ENCODE measurements around the gene KRT79.

The KRT79 gene

DNA sequence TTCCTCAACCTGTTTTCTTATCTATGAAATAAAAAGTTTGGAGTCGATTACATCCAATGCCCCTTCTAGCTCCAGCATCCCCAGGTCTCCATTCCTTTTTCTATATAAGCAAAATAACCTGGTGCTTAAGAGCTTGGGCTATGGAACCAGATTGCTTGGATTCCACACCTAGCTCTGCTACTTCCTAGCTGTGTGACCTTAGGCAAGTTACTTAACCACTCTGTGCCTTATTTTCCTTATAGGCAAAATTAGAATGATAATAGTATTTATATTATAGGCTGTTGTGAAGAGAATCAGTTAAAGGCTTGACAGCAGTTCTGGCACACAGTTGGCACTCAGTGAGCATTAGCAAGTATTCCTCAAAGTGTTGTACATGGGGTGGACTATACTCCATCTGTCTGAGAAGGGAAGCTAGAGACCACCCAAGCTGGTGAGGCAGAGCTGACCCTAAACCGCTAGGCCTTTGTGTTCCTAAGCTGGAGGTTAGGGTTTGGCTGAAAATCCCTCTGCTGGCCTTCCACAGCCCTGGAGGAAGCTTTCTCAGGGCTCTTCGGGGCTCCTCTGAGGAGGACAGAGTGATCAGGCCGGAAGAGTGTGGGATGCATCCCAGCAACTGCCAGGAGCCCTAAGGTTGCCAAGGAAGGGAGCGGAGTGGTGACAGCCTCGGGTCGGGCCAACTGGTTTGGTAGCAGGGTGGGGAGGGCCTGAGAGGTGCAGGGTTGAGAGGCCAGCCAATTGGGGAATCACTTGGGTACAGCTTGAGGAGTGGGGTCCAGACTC is 14.2 kb downstream of the KRT79 start:
- DNase-seq (ENCODE audit: low read depth in 2 of 2) = no peak

- no peak for DNase-seq (ENCODE audit: low read depth in 2 of 2)
Observed at GRCh38 chr12:52818887-52819420, 15.2 kb downstream of the KRT79 start.

- DNase-seq (ENCODE audit: low read depth in 2 of 2) = no peak
Observed at GRCh38 chr12:52818388-52818787, 15.7 kb downstream of the KRT79 start.

DNA sequence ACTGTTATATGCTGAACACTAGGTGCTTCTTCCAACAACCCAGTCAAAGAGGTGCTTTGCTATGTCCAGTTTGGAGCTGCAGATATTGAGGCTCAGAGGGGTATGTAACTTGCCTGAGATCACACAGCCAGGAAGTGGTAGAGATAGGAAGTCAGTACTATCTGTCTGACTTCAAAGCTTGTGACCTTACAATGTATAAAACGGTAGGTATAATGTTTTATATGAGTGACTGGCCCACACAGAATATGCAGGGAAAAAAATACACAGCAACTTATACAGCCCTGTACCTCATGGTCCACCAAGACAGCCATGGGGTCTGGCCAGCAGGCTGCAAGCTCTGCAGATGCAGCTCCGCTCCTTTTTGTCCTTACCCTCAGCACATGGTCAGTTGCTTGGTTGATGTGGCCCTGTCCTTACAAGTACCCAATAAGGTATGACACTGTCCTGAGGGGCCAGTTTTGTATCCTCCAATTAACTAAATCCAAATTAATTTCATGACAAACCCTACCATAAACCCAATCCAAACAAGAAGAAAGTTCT is 16.3 kb downstream of the KRT79 start:
- DNase-seq (ENCODE audit: low read depth in 2 of 2) = no peak

GRCh38 chr12:52817003-52817698 is 17.0 kb downstream of the KRT79 start:
- no peak for DNase-seq (ENCODE audit: low read depth in 2 of 2)

DNA sequence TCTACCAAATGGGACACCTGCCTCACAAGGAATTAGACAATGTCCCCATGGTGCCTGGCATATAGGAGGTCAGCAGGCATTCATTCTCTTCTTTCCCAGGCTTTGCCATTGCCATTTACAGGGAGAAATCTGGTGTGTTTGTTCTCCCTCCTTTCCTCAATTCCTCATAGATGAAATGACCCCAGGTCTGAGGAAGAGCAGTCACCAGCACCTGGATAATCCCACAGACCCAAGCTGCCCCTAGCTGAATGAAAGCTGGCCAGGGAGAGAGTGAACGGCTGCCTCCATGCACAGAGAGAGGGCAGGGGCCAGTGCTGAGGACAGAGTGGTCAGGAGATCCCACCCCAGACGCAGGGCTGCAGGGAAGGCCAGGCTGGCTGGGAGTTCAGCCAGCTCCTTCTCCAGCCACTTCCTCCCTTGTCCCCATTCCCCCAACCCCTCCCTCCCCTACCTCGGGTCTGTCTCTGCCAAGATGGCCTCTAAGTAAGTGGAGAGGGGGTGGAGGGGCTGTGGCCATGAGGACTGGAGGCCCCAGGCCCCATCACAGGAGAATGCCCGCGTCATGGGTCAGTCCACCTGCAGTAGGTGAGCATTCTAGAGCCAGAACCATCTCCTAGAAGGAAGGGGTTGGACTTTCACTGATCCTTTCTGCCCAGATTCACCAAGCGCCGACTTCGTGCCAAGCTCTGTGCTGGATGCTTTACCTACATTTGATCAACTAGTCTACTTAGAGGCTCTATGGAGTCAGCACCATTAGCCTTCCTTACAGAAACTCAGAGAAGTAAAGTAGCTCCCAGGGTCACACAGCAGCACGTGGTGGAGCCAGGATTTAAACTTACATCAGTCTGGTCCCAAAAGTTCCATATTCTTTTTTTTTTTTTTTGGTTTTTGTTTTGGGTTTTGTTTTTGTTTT is 18.2 kb downstream of the KRT79 start:
- DNase-seq (ENCODE audit: low read depth in 2 of 2) = no peak

DNA sequence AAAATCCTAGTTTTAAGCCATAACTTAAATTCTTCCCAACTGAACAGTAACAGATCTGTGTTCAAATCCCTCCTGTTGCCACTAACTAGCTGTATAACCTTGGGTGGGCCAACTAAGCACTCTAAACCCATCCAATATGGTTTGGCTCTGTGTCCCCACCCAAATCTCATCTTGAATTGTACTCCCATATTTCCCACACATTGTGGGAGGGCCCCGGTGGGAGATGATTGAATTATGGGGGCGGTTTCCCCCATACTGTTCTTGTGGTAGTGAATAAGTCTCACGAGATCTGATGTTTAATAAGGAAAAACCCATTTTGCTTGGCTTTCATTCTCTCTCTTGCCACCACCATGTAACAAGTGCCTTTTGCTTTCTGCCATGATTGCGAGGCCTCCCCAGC is 18.9 kb downstream of the KRT79 start:
- DNase-seq (ENCODE audit: low read depth in 2 of 2) = no peak

DNA sequence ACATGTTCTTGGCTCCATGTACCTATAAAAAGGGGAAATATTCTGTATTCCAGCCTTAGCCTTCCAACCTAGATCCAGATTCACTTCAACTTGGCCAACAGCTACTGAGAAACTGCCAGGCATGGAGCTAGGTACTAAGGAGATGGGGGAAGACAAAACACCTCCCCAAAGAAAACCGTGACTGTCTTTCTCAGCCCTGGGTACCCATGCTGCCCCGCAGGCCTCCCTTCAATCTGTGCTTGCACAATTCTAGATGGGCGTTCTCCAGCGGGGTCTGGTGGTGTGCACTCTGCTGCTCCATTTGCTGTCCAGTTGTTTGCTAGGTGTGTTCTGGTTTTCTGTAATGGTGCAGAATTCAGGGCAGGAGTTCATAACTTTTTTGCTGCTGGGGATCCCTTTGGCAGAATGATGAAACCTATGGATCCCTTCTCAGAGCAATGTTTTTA is 19.4 kb downstream of the KRT79 start:
- DNase-seq (ENCODE audit: low read depth in 2 of 2) = no peak

DNA sequence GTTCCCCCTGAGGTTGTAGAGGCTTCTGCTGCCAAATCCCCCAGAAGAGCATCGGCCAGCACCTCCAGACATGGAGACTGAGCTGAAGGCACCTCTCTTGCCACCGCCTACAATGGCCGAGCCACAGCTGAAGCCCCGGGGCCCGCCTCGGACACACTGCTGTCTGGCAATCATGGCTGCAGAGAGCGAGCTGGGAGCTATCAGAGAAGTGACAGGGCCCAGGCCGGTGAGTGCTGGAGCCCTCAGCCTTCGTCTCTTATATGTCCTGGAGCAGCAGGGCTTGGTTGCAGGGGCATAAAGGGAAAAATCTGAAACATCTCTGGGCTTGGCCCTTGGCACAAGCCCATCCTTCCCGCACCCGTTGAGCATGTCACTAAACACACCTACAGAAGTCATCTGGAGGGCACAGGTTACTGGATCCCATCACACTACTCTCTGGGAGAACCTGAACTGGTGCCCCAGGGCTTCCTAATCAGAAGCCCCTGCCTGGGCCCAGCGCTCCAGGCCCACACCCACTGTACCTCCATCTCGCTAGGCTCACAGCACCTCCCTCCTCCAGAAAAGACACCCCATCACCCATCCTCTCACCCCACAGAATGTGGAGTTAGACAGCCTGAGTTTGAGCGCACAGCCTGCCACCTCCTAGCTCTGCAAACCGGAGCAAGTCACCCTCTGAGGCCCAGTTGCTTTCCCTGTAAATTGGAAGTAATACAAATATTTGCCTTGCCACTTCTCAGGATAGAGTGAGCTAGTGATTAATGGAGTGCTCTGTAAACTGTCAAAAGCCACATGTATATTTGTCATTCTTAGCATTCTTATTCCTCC is 20.0 kb downstream of the KRT79 start, which contains the start of gene KRT4:
KRT4 (minus strand) TSS at position 232 of the 825 bp plus-strand sequence; CDS start at position 174, 58 bp downstream.
- no peak for DNase-seq (ENCODE audit: low read depth in 2 of 2)

DNA sequence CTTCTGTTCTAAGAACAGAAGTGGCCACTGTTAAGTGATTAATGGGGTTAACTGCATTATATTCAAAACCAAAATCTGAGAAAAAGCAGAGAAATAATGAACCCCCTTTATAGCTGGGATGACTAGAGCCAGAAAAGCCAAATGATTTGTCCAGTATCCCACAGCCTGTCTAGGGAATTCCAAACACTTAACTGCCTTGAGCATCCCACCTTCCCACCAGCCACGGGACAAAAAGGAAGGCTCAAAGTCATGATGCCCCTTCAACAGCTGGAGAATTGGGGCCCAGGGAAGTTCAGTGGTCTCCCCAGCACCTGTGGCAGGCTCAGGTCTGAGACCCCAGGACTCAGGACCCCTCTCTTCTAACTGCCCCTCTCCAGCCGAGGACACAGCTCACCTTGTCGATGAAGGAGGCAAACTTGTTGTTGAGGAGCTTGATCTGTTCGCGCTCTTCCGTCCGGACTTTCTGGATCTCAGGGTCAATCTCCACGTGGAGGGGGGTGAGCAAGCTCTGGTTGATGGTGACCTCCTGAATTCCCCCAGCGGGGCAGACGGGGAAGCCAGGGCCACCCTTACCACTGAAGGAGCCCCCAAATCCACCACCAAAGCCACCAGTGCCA is 20.8 kb downstream of the KRT79 start:
- DNase-seq (ENCODE audit: low read depth in 2 of 2) = no peak

DNA sequence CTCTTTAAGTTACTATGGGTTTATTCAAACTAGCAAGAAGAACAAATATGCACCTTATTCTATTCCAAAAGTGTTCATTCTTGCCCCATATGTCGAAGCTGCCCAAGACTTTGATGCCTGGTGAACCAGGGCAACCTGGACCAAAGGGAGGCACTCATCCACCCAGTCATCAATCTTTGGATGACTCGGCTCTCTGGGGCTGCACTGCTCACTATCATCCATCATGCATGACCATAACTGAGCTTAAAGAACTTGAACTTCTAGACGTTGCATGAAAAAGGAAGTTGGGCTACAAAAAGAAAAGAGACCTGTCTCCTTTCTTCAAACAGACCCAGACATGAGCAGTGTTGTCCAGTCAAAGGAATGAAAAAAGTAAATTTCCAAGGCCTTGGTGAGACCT is 21.4 kb downstream of the KRT79 start:
- no peak for DNase-seq (ENCODE audit: low read depth in 2 of 2)

DNA sequence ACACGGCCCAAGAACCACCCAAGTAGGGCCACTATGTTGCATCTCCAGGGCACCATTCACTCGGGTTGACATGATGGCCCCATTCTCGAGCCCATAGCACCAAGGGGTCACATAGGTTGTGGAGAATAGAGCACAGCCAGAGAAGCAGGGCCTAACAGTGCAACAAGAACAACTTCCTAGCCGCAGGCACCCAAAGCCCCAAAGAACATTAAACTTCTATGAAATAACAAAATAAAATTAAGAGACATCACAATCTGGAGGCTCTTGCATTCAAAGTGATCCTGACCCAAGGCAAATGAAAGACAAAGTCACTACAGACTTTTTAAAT is 22.1 kb downstream of the KRT79 start:
- DNase-seq (ENCODE audit: low read depth in 2 of 2) = no peak

DNA sequence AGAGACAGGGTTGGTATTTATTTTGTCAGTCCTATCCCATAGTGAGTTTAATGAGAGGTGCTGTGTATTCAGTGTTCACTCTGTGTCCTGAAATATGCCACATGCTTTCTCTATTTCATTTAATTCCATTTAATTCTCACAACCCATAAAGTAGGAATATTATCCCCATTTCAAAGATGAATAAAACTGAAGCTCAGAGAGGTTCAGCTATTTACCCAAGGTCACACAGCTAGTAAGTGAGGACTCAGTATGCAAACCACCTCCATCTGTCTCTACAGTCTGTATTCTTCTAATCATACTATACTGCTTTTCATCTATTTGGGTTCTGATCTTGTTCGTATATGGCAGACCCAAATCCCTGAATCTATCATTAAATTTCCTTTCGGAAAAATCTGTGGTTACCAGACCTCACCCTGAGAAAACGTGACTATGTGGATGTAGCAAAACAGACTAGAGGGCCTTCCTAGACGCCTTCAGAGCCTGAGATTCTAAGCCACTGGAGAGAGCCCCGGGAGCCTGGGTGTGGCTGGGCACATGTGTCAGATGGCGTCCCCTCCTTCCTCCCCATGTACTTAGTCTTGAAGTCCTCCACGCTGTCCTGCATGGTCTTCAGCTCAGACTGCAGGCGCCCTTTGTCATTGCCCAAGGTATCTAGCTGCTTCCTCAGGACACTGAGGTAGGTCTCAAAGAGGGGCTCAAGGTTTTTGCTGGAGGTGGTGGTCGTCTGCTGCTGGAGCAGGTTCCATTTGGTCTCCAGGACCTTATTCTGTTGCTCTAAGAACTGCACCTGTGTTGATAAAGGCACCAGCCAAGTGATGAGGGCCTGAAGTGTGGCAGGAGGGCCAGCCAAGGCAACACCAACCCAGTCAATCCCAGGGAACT is 22.7 kb downstream of the KRT79 start:
- DNase-seq (ENCODE audit: low read depth in 2 of 2) = no peak

- no peak for DNase-seq (ENCODE audit: low read depth in 2 of 2)
Observed at GRCh38 chr12:52810554-52810953, 23.6 kb downstream of the KRT79 start.

DNA sequence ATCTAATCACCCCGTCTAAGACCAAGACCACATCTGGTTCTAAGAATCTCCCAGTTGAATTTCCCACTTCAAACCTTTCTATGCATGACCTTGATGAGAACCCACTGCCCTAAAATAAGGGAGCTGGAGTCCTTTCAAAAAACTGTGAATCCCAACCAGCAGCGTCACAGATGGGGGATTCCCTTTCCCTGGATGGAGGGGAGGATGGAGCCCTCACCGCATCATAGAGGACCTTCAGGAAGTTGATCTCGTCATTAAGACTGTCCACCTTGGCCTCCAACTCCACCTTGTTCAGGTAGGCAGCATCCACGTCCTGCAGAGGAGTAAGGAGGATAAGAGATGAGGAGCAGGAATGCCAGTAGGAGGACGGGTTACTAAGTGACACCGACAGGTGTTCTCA is 24.9 kb downstream of the KRT79 start:
- no peak for DNase-seq (ENCODE audit: low read depth in 2 of 2)

- DNase-seq (ENCODE audit: low read depth in 2 of 2) = no peak
Observed at GRCh38 chr12:52808573-52809160, 25.4 kb downstream of the KRT79 start.

DNA sequence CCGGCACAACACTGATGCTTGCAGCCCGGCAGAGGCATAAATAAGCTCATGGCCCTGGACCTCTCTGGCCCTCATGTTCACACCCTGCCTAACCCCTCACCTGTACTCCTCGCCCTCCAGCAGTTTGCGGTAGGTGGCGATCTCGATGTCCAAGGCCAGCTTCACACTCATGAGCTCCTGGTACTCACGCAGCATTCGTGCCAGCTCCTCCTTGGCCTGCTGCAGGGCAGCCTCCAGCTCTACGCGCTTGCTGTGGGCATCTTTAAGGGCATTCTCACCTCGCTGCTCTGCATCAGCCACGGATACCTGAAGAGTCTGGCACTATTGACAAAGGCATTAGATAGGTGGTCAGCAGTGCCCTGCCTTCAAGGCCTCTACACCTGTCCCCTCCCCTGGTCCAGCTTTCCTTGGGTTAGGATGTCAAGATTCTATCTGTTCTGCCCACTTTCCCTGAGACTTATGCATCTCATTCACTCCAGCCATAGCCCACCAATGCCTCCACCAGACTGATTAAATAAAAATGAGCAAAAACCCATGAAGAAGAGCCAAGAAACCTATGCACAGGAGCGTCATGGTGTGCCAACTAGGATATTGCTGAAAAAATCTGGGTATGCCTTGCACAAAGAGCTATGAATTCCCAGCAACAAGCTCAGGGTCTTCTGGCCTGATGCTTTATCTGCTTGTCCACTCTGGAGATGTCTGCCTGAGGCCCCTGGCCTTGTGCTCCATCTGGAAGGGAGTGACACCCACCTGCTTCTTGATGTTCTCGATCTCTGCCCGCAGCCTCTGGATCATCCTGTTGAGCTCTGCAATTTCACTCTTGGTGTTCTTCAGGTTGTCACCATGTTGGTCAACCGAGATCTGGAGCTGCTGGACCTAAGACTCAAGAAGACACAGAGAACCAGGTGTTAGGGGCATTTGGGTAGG is 26.3 kb downstream of the KRT79 start:
- no peak for DNase-seq (ENCODE audit: low read depth in 2 of 2)
